ENCODE results near the gene NRDE2. TPM values are rescaled to one million over a fixed set of nuclear protein-coding genes. Genes with fewer than 3 reads are reported as not detected.
A peak's percentile ranks its signal among the peaks of the same experiment; 100 is the strongest.
"Not testable (repeated sequence)": the region's sequence is repeated elsewhere in the genome, so short reads cannot be mapped to it uniquely, and the experiment has no call there.

The NRDE2 gene
- total RNA-seq, 2 donors from 2014 or later = 21.1 to 34.6 TPM

DNA sequence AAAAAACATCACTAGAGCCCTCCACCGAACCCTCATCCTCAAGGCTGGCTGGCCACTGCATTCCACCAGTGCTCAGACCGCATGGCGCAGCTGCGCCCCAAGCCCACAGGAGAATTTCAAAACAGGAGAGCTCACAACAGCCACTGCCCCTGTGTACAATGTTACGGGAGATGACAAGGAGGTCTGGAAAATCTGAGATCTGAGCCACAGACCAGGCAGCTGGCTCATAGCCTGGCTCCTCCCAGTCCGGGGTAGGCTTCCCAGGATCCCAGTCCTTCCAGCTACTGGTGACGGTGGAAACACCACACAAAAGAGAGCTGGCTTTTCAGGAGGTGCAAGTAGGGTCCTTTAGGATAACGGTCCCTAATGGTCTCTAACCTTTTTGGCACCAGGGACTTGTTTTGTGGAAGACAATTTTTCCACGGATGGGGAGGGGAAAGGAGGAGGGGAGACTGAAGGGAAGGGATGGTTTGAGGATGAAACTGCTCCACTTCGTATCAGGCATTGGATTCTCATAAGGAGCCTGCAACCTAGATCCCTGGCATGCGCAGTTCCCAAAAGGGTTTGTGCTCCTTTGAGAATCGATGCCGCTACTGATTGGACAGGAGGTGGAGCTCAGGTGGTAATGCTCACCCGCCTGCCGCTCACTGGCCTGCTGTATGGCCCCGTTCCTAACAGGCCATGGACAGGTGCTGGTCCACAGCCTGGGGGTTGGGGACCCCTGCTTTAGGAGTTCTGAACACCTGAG, 23.0 kb upstream of the NRDE2 start:
- H3K27ac Mint-ChIP-seq = no peak overlapping the region
- DNase-seq (ENCODE audit: low spot score in 2 of 2) = no peak
- no peaks in the 10 kb centered on the region for H3K36me3 Mint-ChIP-seq
- no peaks in the 10 kb centered on the region for H3K9me3 Mint-ChIP-seq
- ATAC-seq = no peak

DNA sequence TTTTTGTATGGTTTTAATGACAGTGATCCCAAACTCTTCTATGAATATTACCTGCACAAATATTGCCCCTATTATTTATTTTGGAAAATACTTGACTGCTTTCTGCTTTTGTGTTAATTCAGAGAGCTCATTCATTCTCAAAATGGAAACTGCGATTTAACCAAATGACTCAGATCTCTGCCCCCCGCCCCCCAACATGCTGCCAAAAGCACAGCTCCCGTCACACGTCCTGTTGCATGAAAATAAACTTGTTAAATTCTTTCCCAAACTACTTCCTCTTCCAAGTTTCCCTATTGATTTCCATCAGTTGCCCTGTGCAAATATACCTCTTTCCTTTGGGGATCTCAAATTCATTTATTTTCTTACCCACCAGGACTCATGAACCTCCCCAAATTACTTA, 18.0 kb upstream of the NRDE2 start:
- DNase-seq (ENCODE audit: low spot score in 2 of 2) = no peak
- ATAC-seq = no peak

DNA sequence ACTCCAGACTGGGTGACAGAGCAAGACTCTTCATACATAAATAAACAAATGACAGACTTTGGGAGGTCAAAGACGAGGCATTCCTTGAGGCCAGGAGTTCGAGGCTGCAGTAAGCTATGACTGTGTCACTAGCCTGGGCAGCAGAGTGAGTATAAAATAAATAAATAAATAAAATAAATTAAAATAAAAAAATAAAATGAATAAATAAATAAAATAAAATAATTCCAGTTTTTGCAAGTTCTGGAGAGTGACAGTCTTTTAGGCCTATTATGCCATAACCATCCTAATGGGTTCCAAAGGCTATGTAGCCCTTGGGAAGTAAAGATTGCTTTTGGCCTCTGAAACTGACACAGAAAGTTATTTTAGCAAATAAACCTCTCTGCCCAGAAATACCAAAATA, 16.5 kb upstream of the NRDE2 start:
- no peak overlapping the region for H3K27ac Mint-ChIP-seq
- ATAC-seq (no peak), DNase-seq (ENCODE audit: low spot score in 2 of 2) (no peak)
- no peaks in the 10 kb centered on the region for H3K36me3 Mint-ChIP-seq
- no peaks in the 10 kb centered on the region for H3K9me3 Mint-ChIP-seq

More for the DNA sequence above, 18.0 kb upstream of the NRDE2 start:
- Mint-ChIP-seq H3K27ac (no peak overlapping the region), H3K36me3 (no peaks in the 10 kb centered on the region), H3K9me3 (no peaks in the 10 kb centered on the region)

DNA sequence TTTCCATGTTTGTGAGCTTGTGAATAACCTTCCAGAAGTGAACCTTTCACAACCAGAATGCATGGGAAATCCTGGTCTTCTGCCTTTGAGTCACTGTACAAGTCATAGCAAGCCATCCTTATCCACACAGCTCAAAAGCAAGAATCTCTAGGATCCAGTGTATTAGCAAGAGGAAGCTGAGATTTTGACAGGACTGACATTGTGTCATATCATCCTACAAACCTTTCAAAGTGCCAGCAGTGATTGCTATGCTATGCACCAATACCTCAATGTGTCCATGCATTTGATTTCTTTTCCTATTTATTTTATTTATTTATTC, 13.5 kb upstream of the NRDE2 start:
- ATAC-seq (no peak), DNase-seq (ENCODE audit: low spot score in 2 of 2) (no peak)
- Mint-ChIP-seq H3K9me3 (no peaks in the 10 kb centered on the region), H3K36me3 (no peaks in the 10 kb centered on the region), H3K27ac (no peak overlapping the region)

DNA sequence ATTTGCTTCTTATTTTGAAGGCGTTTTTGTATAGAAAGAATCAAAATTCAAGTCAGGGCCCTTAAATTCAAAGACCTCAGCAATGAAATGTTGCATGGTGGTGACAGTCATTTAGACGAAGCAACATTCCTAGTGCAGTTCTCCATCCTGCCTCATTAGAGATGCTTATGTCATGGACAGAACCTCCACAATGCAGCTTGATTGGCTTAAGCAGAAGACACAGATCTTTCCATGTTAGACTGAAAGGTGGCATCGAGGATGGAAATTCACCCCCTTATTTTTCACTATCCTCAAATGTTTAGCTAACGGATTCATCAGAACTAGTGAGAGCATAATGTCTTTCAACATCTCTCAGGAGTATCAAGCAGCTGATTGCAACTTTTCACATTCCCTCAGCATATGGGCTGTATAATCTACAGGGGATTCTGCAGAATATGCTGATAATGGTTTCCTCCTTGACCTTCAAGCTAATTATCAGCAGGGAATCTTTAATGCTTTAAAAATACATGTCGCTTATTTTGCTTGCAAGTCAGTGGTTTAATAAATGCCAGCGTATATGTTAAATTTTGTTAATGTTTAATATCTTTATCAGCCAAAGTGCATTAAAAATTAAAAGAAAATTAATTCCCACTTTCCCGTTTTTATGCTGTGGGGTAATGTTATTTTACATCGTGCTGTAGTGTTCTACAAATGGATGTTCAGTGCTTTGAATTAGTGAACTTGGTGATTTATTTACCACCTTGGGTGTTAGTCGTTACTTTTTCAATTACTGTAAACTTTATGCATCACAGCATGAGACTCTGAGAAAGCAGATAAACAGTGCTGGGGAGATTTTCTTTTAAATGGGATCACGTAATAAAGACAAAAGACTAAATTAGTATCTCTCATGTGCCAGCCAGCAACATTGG, 12.8 kb upstream of the NRDE2 start:
- Mint-ChIP-seq H3K27ac (no peak overlapping the region), H3K9me3 (no peaks in the 10 kb centered on the region), H3K36me3 (no peaks in the 10 kb centered on the region)
- DNase-seq (ENCODE audit: low spot score in 2 of 2) (no peak), ATAC-seq (no peak)

DNA sequence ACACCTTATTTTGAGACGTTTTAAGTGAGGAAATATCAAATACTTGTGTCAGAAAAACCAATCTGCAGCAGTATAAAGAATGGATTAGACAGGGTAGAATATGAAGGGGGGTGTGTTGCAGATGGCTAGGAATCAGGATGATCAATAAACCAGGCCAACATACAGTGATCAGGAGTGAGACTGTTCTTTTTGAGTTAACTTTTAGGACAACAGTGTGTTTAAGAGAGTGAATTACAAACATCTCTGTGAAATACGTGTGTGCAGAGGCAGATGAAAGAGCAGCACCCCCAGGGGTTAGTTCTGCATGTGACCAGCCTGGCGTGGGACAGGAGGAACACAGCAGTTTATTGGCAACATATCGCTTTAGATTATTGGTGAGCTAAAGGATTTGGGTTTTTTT, 10.6 kb upstream of the NRDE2 start:
- Mint-ChIP-seq H3K36me3 (no peaks in the 10 kb centered on the region), H3K9me3 (no peaks in the 10 kb centered on the region), H3K27ac (no peak overlapping the region)
- no peak for ATAC-seq
- no peak for DNase-seq (ENCODE audit: low spot score in 2 of 2)

DNA sequence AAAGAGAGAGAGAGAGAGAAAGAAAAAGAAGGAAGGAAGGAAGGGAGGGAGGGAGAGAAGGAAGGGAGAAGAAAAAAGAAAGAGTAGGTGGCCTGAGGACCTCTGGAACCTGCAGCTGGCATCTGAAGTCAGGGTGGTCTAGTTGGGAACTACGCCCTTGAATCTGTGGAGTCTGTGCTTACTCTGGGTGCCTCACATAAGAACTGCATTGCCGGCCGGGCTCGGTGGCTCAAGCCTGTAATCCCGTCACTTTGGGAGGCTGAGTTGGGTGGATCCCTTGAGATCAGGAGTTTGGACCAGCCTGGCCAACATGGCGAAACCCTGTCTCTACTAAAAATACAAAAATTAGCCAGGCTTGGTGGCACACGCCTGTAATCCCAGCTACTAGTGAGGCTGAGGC, 10.0 kb upstream of the NRDE2 start:
- H3K27ac Mint-ChIP-seq = no peak overlapping the region
- no peaks in the 10 kb centered on the region for H3K36me3 Mint-ChIP-seq

DNA sequence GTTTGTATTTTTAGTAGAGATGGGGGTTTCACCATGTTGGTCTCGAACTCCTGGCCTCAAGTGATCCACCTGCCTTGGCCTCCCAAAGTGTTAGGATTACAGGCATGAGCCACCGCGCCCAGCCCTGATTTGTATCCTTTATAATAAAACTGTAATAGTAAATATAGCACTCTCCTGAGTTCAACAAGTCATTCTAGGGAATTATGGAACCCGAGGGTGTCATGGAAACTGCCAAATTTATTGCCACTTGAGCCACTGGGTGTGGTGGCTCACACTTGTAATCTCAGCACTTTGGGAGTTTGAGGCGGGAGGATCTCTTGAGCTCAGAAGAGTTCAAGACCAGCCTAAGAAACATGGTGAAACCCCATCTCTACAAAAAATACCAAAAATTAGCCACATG, 9.5 kb upstream of the NRDE2 start:
- not testable (repeated sequence) for ATAC-seq; DNase-seq (ENCODE audit: low spot score in 2 of 2); H3K9me3 Mint-ChIP-seq; H3K36me3 Mint-ChIP-seq; H3K27ac Mint-ChIP-seq

More for the DNA sequence above, 10.0 kb upstream of the NRDE2 start:
- no peak for DNase-seq (ENCODE audit: low spot score in 2 of 2)
- no peak for ATAC-seq
- H3K9me3 Mint-ChIP-seq = no peaks in the 10 kb centered on the region

DNA sequence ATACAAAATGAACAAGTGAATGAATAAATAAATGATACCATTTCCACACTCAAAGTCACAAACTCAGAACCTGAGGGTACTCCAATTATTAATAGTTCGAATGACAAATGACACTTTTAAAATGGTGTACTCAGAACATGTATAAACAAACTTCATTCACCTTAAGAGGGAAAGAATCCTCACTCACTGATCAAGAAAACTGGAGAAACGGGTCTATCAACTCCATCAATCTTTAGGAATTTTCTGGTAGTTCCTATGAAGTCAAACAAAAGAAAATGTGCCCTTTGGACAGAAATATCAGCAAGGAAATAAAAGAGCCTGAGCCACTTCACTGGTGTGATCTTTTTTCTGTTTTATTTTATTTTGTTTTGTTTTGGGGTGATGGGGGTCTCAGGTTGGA, 5.2 kb upstream of the NRDE2 start:
- H3K36me3 Mint-ChIP-seq = peaks cover 3 to 4% of the 10 kb centered on the region in 2 donors
- ATAC-seq (no peak), DNase-seq (ENCODE audit: low spot score in 2 of 2) (no peak)
- no peak overlapping the region for H3K27ac Mint-ChIP-seq
- H3K9me3 Mint-ChIP-seq = no peaks in the 10 kb centered on the region

DNA sequence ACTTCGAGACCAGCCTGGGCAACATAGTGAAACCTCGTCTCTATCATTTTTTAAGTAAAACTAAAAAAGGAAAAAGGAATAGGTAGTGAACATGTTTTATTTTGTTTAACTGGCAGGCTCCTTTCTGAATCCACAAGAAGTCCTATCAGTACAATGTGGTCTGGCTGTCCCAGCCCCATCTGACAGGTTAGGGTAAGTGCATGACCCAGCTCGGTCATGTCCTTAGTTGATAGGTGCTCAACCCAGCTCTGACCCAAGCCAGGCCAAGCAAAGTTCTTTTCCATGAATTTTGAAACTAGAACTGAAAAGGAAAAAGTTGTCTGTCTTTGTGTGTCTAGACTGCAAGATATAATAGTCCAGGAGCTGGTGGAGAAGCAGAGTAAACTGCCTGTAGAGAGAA, 4.7 kb upstream of the NRDE2 start:
- ATAC-seq = no peak

DNA sequence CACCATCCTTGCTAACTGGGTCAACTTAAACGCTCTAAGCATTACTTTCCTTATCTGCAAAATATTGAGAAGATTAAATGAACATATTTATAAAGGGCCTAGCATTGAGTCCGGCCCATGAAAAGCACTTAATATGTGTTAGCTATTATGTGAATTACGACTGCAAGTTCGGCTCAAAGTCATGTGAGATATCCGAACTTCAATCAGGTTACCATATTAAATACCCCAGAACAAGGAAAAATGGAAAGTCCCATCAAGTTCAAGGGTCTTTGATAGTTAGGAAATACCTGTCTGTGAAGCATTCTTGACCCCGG, 487 bp upstream of the NRDE2 start:
- no peak for ATAC-seq
- peaks cover 10 to 18% of the 10 kb centered on the region in 2 donors for H3K36me3 Mint-ChIP-seq
- peak overlapping the region; percentile 95 to 98 for H3K27ac Mint-ChIP-seq
- H3K9me3 Mint-ChIP-seq = no peaks in the 10 kb centered on the region
- no peak for DNase-seq (ENCODE audit: low spot score in 2 of 2)

More for the DNA sequence above, 4.7 kb upstream of the NRDE2 start:
- Mint-ChIP-seq H3K9me3 (no peaks in the 10 kb centered on the region), H3K36me3 (peaks cover 9 to 10% of the 10 kb centered on the region in 2 donors), H3K27ac (no peak overlapping the region)
- DNase-seq (ENCODE audit: low spot score in 2 of 2) = no peak

DNA sequence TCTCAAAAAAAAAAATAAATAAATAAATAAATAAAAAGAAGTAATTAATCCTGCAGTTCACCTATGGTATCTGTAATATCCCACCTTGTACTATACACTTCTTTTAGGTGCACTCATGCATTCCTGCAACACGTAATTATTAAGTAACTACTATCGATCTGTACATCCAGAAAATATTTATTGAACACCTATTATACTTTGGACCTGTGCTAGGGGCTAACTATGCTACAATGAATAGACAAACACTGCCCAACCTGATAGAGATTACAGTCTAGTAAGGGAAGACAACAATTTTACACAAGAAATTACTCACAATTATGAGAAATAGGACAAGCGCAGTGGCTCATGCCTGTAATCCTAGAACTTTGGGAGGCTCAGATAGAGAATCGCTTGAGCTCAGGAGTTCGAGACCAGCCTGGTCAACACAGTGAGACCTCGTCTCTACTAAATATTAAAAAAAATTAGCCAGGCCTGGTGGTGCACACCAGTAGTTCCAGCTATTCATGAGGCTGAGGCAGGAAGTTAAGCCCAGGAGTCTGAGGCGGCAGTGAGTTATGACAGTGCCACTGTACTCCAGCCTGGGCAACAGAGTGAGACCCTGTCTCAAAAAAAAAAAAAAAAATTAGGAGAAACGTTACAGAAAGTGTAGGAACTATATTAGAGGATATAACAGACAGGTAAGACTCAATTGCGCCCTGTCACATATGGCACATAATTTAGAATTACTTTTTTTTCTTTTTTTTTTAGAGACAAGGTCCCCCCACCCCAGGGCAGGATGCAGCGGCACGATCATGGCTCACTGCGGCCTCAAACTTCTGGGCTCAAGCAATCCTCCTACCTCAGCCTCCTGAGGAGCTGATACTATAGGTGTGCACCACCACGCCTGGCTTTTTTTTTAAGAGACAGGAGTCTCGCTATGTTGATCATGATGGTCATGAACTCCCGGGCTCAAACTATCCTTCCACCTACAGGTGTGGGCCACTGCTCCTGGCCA, 1.2 kb downstream of the NRDE2 start:
- no peak for ATAC-seq
- no peak for DNase-seq (ENCODE audit: low spot score in 2 of 2)
- Mint-ChIP-seq H3K36me3 (peaks cover 10 to 18% of the 10 kb centered on the region in 2 donors), H3K9me3 (no peaks in the 10 kb centered on the region), H3K27ac (peak overlapping the region; percentile 95 to 98)

DNA sequence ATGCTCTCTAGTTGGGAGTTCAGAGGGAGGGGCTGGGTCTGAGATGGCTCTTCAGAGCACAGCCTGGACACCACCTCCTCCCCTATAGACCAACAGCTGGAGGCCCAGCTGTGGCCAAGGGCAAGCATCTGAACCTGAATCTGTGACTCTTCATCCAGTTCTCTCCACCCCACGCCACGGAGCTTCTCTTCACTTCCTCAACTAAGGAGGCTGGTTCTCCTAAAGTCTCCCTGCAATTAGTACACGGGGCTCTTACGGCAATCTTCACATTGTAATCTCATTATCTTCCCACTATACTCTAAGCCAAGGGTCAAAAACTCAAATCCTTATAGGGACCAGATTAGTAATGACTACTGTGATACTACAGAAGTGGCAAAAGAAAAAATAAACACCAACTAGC, 9.8 kb downstream of the NRDE2 start:
- peaks cover 0 to 25% of the 10 kb centered on the region in 2 donors for H3K36me3 Mint-ChIP-seq
- H3K9me3 Mint-ChIP-seq = peaks cover 0 to 5% of the 10 kb centered on the region in 2 donors
- ATAC-seq (no peak), DNase-seq (ENCODE audit: low spot score in 2 of 2) (no peak)
- no peak overlapping the region for H3K27ac Mint-ChIP-seq

DNA sequence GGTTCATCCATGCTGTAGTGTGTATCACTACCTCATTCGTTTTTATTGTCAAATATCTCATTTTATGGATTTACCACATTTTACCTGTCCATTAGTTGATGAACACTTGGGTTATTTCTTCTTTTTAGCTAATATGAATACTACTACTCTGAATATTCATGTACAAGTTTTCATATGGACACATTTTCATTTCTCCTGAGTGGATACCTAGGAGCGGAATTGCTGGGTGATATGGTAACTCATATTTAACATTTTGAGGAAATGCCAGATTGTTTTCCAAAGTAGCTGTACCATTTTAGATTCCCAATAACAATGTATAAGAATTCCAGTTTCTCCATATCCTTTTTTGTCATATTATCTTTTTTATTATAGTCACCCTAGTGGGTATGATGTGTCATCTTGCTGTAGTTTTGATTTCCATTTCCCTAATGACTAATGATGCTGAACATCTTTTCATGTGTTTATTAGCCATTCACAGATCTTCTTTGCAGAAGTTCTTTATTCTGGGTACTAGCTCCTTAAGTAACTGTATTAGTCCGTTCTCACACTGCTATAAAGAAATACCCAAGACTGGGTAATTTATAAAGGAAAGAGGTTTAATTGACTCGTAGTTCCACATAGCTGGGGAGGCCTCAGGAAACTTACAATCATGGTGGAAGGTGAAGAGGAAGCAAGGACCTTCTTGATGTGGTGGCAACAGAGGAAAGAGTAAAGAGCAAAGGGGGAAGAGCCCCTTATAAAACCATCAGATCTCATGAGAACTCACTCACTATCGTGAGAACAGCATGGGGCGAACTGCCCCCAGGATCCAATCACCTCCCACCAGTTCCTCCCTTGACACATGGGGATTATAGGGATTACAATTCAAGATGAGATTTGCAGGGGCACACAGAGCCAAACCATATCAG, 11.9 kb downstream of the NRDE2 start:
- DNase-seq (ENCODE audit: low spot score in 2 of 2) (no peak), ATAC-seq (peak; percentile 65 to 79)
- Mint-ChIP-seq H3K9me3 (peaks cover 0 to 5% of the 10 kb centered on the region in 2 donors), H3K27ac (peak overlapping the region; percentile 57 to 92), H3K36me3 (peaks cover 6 to 23% of the 10 kb centered on the region in 2 donors)

DNA sequence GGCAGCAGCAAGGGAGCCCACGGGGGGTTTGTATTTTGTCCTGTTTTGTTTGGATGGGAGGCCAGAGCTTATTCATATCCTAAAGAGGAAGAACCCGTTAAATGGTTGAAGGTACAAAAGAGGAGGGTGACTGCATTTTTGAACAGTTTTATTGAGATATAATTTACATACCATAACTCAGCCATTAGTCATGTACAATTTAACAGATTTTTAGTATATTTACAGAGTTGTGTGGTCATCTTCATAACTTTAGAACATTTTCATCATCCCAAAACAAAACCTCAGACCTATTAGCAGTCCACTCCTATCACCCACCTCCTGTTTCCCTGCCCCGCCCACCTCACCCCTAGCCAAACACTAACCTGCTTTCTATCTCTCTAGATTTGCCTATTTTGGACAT, 12.6 kb downstream of the NRDE2 start:
- peaks cover 6 to 18% of the 10 kb centered on the region in 2 donors for H3K36me3 Mint-ChIP-seq
- DNase-seq (ENCODE audit: low spot score in 2 of 2) (no peak), ATAC-seq (no peak)
- peaks cover 0 to 5% of the 10 kb centered on the region in 2 donors for H3K9me3 Mint-ChIP-seq
- H3K27ac Mint-ChIP-seq = no peak overlapping the region

DNA sequence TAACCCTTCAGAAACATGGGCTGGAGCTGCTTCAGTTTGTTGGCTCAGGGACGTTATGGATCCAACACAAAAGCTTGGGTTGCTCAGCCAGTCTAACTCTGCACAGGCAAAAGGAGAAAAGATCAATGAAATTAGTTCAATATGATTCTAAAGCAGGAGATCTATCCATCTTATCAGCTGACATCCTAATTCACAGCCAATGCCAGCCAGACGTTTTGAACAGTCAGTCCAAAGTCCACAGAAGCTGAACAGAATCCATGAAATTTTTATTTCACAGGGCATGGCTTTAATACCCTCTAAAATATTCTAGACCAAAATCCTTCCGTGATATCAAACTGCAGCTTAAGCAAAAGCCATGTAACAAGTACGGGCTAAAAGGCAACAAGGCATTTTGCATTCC, 13.7 kb downstream of the NRDE2 start:
- no peak overlapping the region for H3K27ac Mint-ChIP-seq
- peaks cover 6 to 13% of the 10 kb centered on the region in 2 donors for H3K36me3 Mint-ChIP-seq
- DNase-seq (ENCODE audit: low spot score in 2 of 2) (no peak), ATAC-seq (no peak)
- H3K9me3 Mint-ChIP-seq = peaks cover 0 to 5% of the 10 kb centered on the region in 2 donors
